GM12878 (cell line): ENCODE measurements around the gene SSR1. TPM values are rescaled to one million over a fixed set of nuclear protein-coding genes. Genes with fewer than 3 reads are reported as not detected.
A peak's percentile ranks its signal among the peaks of the same experiment; 100 is the strongest.

ENCODE experiments used
- ATF7 ChIP-seq: fragments of 450-650 bp; IDR thresholded peaks from 2 replicates; pipeline ENCODE4 v1.6.1; 2016; ENCODE audit warnings: low read depth, mild to moderate bottlenecking
- CEBPB ChIP-seq, 2 experiments: fragments of 150-350 bp in 1 of 2; IDR thresholded peaks; 2 replicates each; pipeline ENCODE4 v1.6.1; 2012 to 2014; ENCODE audit warnings: low read depth in 2 of 2, low read length in 2 of 2, borderline replicate concordance in 1 of 2, inconsistent platforms in 1 of 2
- CREM ChIP-seq: IDR thresholded peaks from 2 replicates; pipeline ENCODE4 v1.6.1; 2014; ENCODE audit warnings: antibody characterized with exemption, low read depth
- ESRRA ChIP-seq: IDR thresholded peaks from 2 replicates; pipeline ENCODE4 v1.6.1; 2012; ENCODE audit warnings: mild to moderate bottlenecking, low read length, improper control_type of control experiment
- FOXM1 ChIP-seq: IDR thresholded peaks from 2 replicates; pipeline ENCODE4 v1.6.1; 2012; ENCODE audit warnings: low read depth, mild to moderate bottlenecking, inconsistent platforms, low read length, moderate library complexity
- HDAC6 ChIP-seq: fragments of 200-600 bp; sonication (generic); IDR thresholded peaks from one replicate; pipeline ENCODE4 v1.8.0; 2017; ENCODE audit warnings: antibody characterized with exemption; ENCODE audit not compliant: unreplicated experiment
- IKZF2 ChIP-seq, 2 experiments: fragments of 450-650 bp; IDR thresholded peaks; 2 replicates each; pipeline ENCODE4 v1.6.1; 2017; ENCODE audit warnings: mild to moderate bottlenecking in 2 of 2, moderate library complexity in 2 of 2
- IRF5 ChIP-seq: fragments of 450-650 bp; IDR thresholded peaks from 2 replicates; pipeline ENCODE4 v1.6.1; 2017; ENCODE audit warnings: borderline replicate concordance
- KDM1A ChIP-seq: fragments of 200-600 bp; sonication (generic); IDR thresholded peaks from 2 replicates; pipeline ENCODE4 v1.6.1; 2016; ENCODE audit warnings: borderline replicate concordance
- MTA2 ChIP-seq: fragments of 450-650 bp; IDR thresholded peaks from 2 replicates; pipeline ENCODE4 v1.6.1; 2016; ENCODE audit warnings: low read depth, mild to moderate bottlenecking, moderate library complexity
- MYB ChIP-seq: fragments of 150-350 bp; IDR thresholded peaks from 2 replicates; pipeline ENCODE4 v1.6.1; 2014; ENCODE audit warnings: mild to moderate bottlenecking, low read depth, low read length, borderline replicate concordance
- NKRF ChIP-seq: fragments of 450-650 bp; conservative IDR thresholded peaks from 2 replicates; pipeline ENCODE4 v1.6.1; 2017; ENCODE audit warnings: mild to moderate bottlenecking, moderate library complexity
- RELA ChIP-seq: fragments of 450-650 bp; IDR thresholded peaks from 2 replicates; pipeline ENCODE4 v1.8.0; 2014; ENCODE audit warnings: borderline replicate concordance; ENCODE audit not compliant: partially characterized antibody
- SIN3A ChIP-seq: IDR thresholded peaks from 2 replicates; pipeline ENCODE4 v1.6.1; 2012; ENCODE audit warnings: low read depth, low read length, improper control_type of control experiment
- SREBF2 ChIP-seq: IDR thresholded peaks from 2 replicates; pipeline ENCODE4 v1.6.1; 2012; ENCODE audit warnings: mild to moderate bottlenecking, low read length
- STAT1 ChIP-seq: fragments of 450-650 bp; conservative IDR thresholded peaks from 2 replicates; pipeline ENCODE4 v1.6.1; 2014; ENCODE audit warnings: antibody characterized with exemption, mild to moderate bottlenecking
- SUZ12 ChIP-seq: fragments of 200-600 bp; sonication (generic); IDR thresholded peaks from one replicate; pipeline ENCODE4 v1.6.1; 2018; ENCODE audit warnings: antibody characterized with exemption, mild to moderate bottlenecking; ENCODE audit not compliant: unreplicated experiment
- TAF1 ChIP-seq: IDR thresholded peaks from 2 replicates; pipeline ENCODE4 v1.6.1; 2011; ENCODE audit warnings: mild to moderate bottlenecking, low read depth, low read length, borderline replicate concordance
- ZBTB33 ChIP-seq: fragments of 450-650 bp; IDR thresholded peaks from 2 replicates; pipeline ENCODE4 v1.6.1; 2017; ENCODE audit warnings: mild to moderate bottlenecking
- ZNF687 ChIP-seq: fragments of 450-650 bp; IDR thresholded peaks from 2 replicates; pipeline ENCODE4 v1.6.1; 2017; ENCODE audit warnings: mild to moderate bottlenecking, moderate library complexity
- polyA plus RNA-seq, 11 experiments: library from polyadenylated mRNA; depleted of rRNA in 4 of 11; unstranded in 6 of 11; stranded (reverse) in 5 of 11; fragments of >200 nt; fragmentation: Nextera tagmentation in 4 of 11; fragmentation: Illumina TruSeq in 1 of 11; extraction: Ambion mirVana in 4 of 11; extraction: Trizol in 1 of 11; gene quantifications; 1 replicate in 1 of 11; 2 replicates in 10 of 11; pipeline versions ENCODE4 v1.2.1 to v1.2.3, GENCODE V29; 2011 to 2016; ENCODE audit warnings: inconsistent platforms in 2 of 11, missing spikeins in 2 of 11, low read depth in 1 of 11
- total RNA-seq, 4 experiments: library from RNA; depleted of rRNA in 3 of 4; stranded (reverse); fragments of >200 nt in 3 of 4; fragmentation: Illumina TruSeq in 1 of 4; extraction: Trizol in 1 of 4; gene quantifications; 2 replicates each; pipeline versions ENCODE4 v1.2.1 to v1.2.3, GENCODE V29; 2013 to 2021

The SSR1 gene
- total and polyA plus RNA-seq, 10 of the 15 experiments (the other 5 are each of a cell fraction or from before 2014, with no cell fraction given) = 42.0 to 209 (median 128) TPM

GRCh38 chr6:7312616-7313504, at the start of gene SSR1 (continued):
- peak; percentile 63; the same call in 1 of the 2 replicates for TF ChIP-seq ZNF687
- no peak for TF ChIP-seq SUZ12
- no peak; the same call in 1 of the 2 replicates for TF ChIP-seq SIN3A
- TF ChIP-seq IRF5 = peak; percentile 87
- no peak for TF ChIP-seq SREBF2
- peak in 1 of 2 experiments; percentile 71; a peak in 2 of 4 replicates for TF ChIP-seq IKZF2 (IDR thresholded peaks at IDR 0.05)
- no peak for TF ChIP-seq FOXM1
- TF ChIP-seq HDAC6 = peak; percentile 37
- TF ChIP-seq ZBTB33 = no peak
- peak; percentile 71 for TF ChIP-seq TAF1
- TF ChIP-seq NKRF = peak; percentile 66; the same call in 1 of the 2 replicates
- no peak for TF ChIP-seq KDM1A
- no peak for TF ChIP-seq MYB
- TF ChIP-seq RELA = peak; percentile 85
- TF ChIP-seq CEBPB (IDR thresholded peaks at IDR 0.05; ENCODE audit: borderline replicate concordance in 1 of 2, low read depth in 2 of 2, low read length in 2 of 2) = no peak
- peak; percentile 54 for TF ChIP-seq ATF7
- no peak for TF ChIP-seq STAT1
- TF ChIP-seq ESRRA = no peak
- peak; percentile 89 for TF ChIP-seq MTA2
- TF ChIP-seq CREM = peak; percentile 63; the same call in 1 of the 2 replicates
